B cell (primary cell): ENCODE results near the gene WASHC3. TPM values are rescaled to one million over a fixed set of nuclear protein-coding genes. Genes with fewer than 3 reads are reported as not detected.
A peak's percentile ranks its signal among the peaks of the same experiment; 100 is the strongest.

Experiments used
- ATAC-seq: fragments of 200-7000 bp; cut with Tn5 transposase; one replicate; pipeline ENCODE4 v1.10.0; 2021; ENCODE audit warnings: low read depth, mild to moderate bottlenecking, moderate number of reproducible peaks, moderate library complexity
- CTCF ChIA-PET: fragments of 350-600 bp; sonication (Branson Sonifier 250); formaldehyde crosslinking; loops from one replicate; lab custom pipeline; 2021; ENCODE audit warnings: antibody characterized with exemption, inconsistent platforms; lab: Charles Lee
- POLR2A ChIA-PET: fragments of 350-600 bp; sonication (Branson Sonifier 250); formaldehyde crosslinking; loops from one replicate; lab custom pipeline; 2021; ENCODE audit warnings: antibody characterized with exemption; lab: Charles Lee
- DNase-seq: peaks from one replicate; pipeline ENCODE4 v3.0.0; 2013
- H2AFZ ChIP-seq: 2 replicates; pipeline ENCODE4 v1.6.1; 2012; ENCODE audit warnings: mild to moderate bottlenecking, low read depth, low read length; ENCODE audit not compliant: insufficient read depth, poor library complexity, severe bottlenecking
- H3K27ac ChIP-seq, 2 donors: 1 replicate in 1 of 2; 2 replicates in 1 of 2; pipeline ENCODE4 v1.5.1; 2012 to 2013; ENCODE audit warnings: low read length in 2 of 2, mild to moderate bottlenecking in 2 of 2, moderate library complexity in 1 of 2
- H3K27me3 ChIP-seq, 4 experiments: fragments of 200-600 bp in 1 of 4; sonication (generic) in 1 of 4; replicated peaks in 1 of 4; 1 replicate in 2 of 4; 2 replicates in 2 of 4; pipeline versions ENCODE4 v1.6.1 to v1.7.0; 2013 to 2016; ENCODE audit warnings: low read length in 3 of 4, mild to moderate bottlenecking in 2 of 4, mixed read lengths in 1 of 4, moderate library complexity in 1 of 4; ENCODE audit not compliant: insufficient read depth in 4 of 4, control insufficient read depth in 3 of 4; ENCODE audit errors: control extremely low read depth in 1 of 4
- H3K36me3 ChIP-seq, 2 experiments: replicated peaks in 1 of 2; 1 replicate in 1 of 2; 2 replicates in 1 of 2; pipeline versions ENCODE4 v1.6.1 to v1.7.1; 2013; ENCODE audit warnings: low read length in 1 of 2; ENCODE audit not compliant: insufficient read depth in 2 of 2, control insufficient read depth in 1 of 2; ENCODE audit errors: control extremely low read depth in 1 of 2, extremely low read depth in 1 of 2
- H3K4me1 ChIP-seq, 2 donors: fragments of 200-600 bp in 1 of 2; sonication (generic) in 1 of 2; 1 replicate in 1 of 2; 2 replicates in 1 of 2; pipeline versions ENCODE4 v1.5.1 to v1.6.1; 2013 to 2017; ENCODE audit warnings: low read length in 2 of 2; ENCODE audit not compliant: control insufficient read depth in 2 of 2, insufficient read depth in 2 of 2
- H3K4me2 ChIP-seq: replicated peaks from 2 replicates; pipeline ENCODE3; 2012; ENCODE audit warnings: mild to moderate bottlenecking, low read depth, low read length; ENCODE audit not compliant: poor library complexity, severe bottlenecking
- H3K4me3 ChIP-seq, 5 experiments: fragments of 200-600 bp in 1 of 5; sonication (generic) in 1 of 5; 1 replicate in 3 of 5; 2 replicates in 2 of 5; pipeline versions ENCODE4 v1.5.1 to v1.7.0; 2011 to 2016; ENCODE audit warnings: low read length in 4 of 5, mild to moderate bottlenecking in 4 of 5, low read depth in 2 of 5, control low read depth in 1 of 5, moderate library complexity in 1 of 5; ENCODE audit not compliant: insufficient read depth in 1 of 5; ENCODE audit errors: control extremely low read depth in 1 of 5, extremely low read depth in 1 of 5
- H3K79me2 ChIP-seq: fragments of 200-600 bp; sonication (generic); one replicate; pipeline ENCODE4 v1.6.0; 2016; ENCODE audit warnings: low read length; ENCODE audit not compliant: control insufficient read depth, insufficient read depth
- H3K9ac ChIP-seq: fragments of 200-600 bp; sonication (generic); 2 replicates; pipeline ENCODE4 v1.6.1; 2017; ENCODE audit warnings: mild to moderate bottlenecking, low read length, moderate library complexity
- H3K9me3 ChIP-seq, 3 donors: one replicate each; pipeline versions ENCODE4 v1.6.1 to v1.7.1; 2013; ENCODE audit warnings: low read length in 2 of 3; ENCODE audit not compliant: control insufficient read depth in 2 of 3, insufficient read depth in 1 of 3; ENCODE audit errors: control extremely low read depth in 1 of 3
- H4K20me1 ChIP-seq: 2 replicates; pipeline ENCODE4 v1.6.0; 2012; ENCODE audit warnings: mild to moderate bottlenecking, low read length; ENCODE audit not compliant: insufficient read depth, control insufficient read depth, poor library complexity, severe bottlenecking
- H3K27ac Mint-ChIP-seq: one replicate; pipeline ENCODE4 v1.8.0; 2021; ENCODE audit warnings: mixed read lengths
- H3K27me3 Mint-ChIP-seq: one replicate; pipeline ENCODE4 v1.8.0; 2021; ENCODE audit warnings: mixed read lengths
- H3K4me1 Mint-ChIP-seq: one replicate; pipeline ENCODE4 v1.8.0; 2021; ENCODE audit warnings: mixed read lengths
- H3K4me3 Mint-ChIP-seq: one replicate; pipeline ENCODE4 v1.8.0; 2021; ENCODE audit warnings: mixed read lengths
- H3K9me3 Mint-ChIP-seq: one replicate; pipeline ENCODE4 v1.8.0; 2022; ENCODE audit warnings: mixed read lengths; ENCODE audit not compliant: insufficient read depth
- EZH2 ChIP-seq: IDR thresholded peaks from 2 replicates; pipeline ENCODE4 v1.6.1; 2012; ENCODE audit warnings: borderline replicate concordance, low read depth, mild to moderate bottlenecking, moderate library complexity, low read length; ENCODE audit not compliant: insufficient read depth, poor library complexity, severe bottlenecking
- WGBS: methylation state at CpG from one replicate; pipeline ENCODE4 v1.1.5; 2013; ENCODE audit warnings: missing lambda C conversion rate; ENCODE audit not compliant: insufficient coverage; 5-methylcytosine and 5-hydroxymethylcytosine counted together
- intact Hi-C: fragments of 100-400 bp; cut with micrococcal nuclease; formaldehyde crosslinking; loops from one replicate; pipeline ENCODE4 v1.10.0; 2022
- polyA plus RNA-seq: library from polyadenylated mRNA; depleted of rRNA; stranded (reverse); fragments of >200 nt; gene quantifications from 2 replicates; pipeline ENCODE4 v1.2.3, GENCODE V29; 2012
- total RNA-seq, 2 donors: library from RNA; stranded (reverse); fragments of 120-200 nt in 1 of 2; gene quantifications; 1 replicate in 1 of 2; 2 replicates in 1 of 2; pipeline versions ENCODE4 v1.2.3 to v1.2.4, GENCODE V29; 2013 to 2022
- TF ChIP-seq, protein P1 (sequence below): fragments of 200-600 bp; IDR thresholded peaks from one replicate; pipeline ENCODE4 v1.8.0; 2022; ENCODE audit warnings: antibody characterized with exemption, mild to moderate bottlenecking

WASHC3 gene
- total and polyA plus RNA-seq, 2 donors (not counting 1 experiment from before 2014, with no cell fraction given): 52.8 to 68.0 TPM

DNA sequence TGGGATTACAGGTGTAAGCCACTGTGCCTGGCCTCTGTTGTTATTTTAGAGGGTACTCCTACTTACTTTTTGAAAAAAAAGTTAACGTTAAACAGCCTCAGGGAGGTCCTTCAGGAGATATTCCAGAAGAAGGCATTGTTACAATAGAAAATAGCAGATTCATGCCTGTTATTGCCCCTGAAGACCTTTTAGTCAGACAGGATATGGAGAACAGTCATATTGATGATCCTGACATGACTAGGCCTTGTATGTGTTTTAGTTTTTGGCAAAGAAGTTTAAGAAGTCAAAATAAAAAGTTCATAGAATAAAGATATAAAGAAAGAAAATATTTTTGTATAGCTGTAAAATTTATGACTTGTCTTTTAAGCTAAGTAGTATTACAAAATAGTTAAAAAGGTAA, 45.3 kb downstream of the WASHC3 start:
- intact Hi-C loops: no loop called here
- no peak for ATAC-seq
- Histone ChIP-seq H3K36me3 (peaks cover 9 to 29% of the 10 kb centered on the region in 2 experiments), H3K9ac (no peak overlapping the region), H4K20me1 (no peaks in the 10 kb centered on the region), H2AFZ (no peak overlapping the region), H3K27ac (no peak overlapping the region), H3K79me2 (no peaks in the 10 kb centered on the region), H3K27me3 (no peaks in the 10 kb centered on the region), H3K9me3 (peaks cover 0 to 3% (median 2%) of the 10 kb centered on the region in 3 donors), H3K4me3 (no peak overlapping the region), H3K4me2 (no peak overlapping the region), H3K4me1 (peaks cover under 1% of the 10 kb centered on the region in 2 donors)
- DNase-seq: no peak
- Mint-ChIP-seq H3K9me3 (no peaks in the 10 kb centered on the region), H3K27me3 (no peaks in the 10 kb centered on the region), H3K27ac (no peak overlapping the region), H3K4me1 (peaks cover 5% of the 10 kb centered on the region), H3K4me3 (no peak overlapping the region)
- ChIA-PET POLR2A (no interaction called here), CTCF (interaction anchor here (0.7 kb wide), 1 partner anchor 52 kb away, joined by 4 read pairs; no protein-coding TSS in a partner anchor)
- TF ChIP-seq EZH2: no peak
- TF ChIP-seq, protein P1, sequence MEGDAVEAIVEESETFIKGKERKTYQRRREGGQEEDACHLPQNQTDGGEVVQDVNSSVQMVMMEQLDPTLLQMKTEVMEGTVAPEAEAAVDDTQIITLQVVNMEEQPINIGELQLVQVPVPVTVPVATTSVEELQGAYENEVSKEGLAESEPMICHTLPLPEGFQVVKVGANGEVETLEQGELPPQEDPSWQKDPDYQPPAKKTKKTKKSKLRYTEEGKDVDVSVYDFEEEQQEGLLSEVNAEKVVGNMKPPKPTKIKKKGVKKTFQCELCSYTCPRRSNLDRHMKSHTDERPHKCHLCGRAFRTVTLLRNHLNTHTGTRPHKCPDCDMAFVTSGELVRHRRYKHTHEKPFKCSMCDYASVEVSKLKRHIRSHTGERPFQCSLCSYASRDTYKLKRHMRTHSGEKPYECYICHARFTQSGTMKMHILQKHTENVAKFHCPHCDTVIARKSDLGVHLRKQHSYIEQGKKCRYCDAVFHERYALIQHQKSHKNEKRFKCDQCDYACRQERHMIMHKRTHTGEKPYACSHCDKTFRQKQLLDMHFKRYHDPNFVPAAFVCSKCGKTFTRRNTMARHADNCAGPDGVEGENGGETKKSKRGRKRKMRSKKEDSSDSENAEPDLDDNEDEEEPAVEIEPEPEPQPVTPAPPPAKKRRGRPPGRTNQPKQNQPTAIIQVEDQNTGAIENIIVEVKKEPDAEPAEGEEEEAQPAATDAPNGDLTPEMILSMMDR: no peak
- WGBS: 60% methylated on average over 1 of the region's 1 CpG

DNA sequence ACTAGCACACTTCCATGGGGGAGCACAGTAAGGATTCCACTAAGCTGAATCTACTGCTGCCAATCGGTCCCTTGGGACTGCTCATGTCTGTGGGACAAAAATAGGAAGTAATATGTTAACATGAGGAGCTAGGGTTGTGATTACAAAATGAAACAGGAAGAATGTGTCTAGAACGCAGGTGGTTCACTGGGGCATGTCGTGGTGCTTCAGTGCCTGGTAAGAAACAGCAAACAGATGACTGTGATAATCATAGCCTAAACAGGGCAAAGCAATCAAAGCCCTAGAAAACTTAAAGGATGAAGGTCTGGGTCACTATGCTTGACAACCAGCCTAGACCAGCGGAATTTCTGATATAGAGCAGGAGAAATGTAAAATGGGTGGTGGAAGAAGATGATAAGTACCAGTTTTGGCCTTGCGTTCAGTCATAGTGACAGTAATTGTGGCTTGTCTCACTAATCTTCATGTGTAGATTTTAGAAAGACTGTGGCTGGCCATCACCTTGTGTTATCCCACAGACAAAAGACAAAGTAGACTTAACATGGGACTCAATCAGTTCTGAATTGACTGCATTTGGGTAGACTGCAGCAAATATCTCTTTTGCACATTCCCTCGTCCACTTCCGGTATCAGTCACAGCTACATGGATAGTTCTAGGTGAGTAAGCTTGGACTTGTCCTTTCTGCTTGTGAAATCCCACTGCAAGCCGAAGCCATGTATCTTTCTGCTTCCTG, 51.4 kb downstream of the WASHC3 start:
- ChIA-PET CTCF (interaction anchor here (1.6 kb wide), 1 partner anchor 70 kb away, joined by 8 read pairs; no protein-coding TSS in a partner anchor), POLR2A (interaction anchor here (0.6 to 1.2 kb wide), 4 partner anchors 51 to 686 kb away, joined by 3 to 4 read pairs (median 4); partner anchors contain the start of gene WASHC3)
- Histone ChIP-seq H3K4me3 (peak overlapping the region in 3 of 5 experiments; percentile 16 to 43 (median 20)), H3K4me2 (peak overlapping the region; percentile 69), H3K36me3 (peaks cover 0 to 5% of the 10 kb centered on the region in 2 experiments), H3K9me3 (no peaks in the 10 kb centered on the region), H3K27ac (peak overlapping the region; percentile 55 to 79), H4K20me1 (no peaks in the 10 kb centered on the region), H3K27me3 (no peaks in the 10 kb centered on the region), H3K9ac (peak overlapping the region; percentile 48), H3K4me1 (peaks cover 20 to 22% of the 10 kb centered on the region in 2 donors), H2AFZ (peak overlapping the region; percentile 57), H3K79me2 (no peaks in the 10 kb centered on the region)
- TF ChIP-seq, protein P1: no peak
- no peak for TF ChIP-seq EZH2
- H3K27me3 Mint-ChIP-seq: no peaks in the 10 kb centered on the region
- H3K27ac Mint-ChIP-seq: peak overlapping the region; percentile 91
- DNase-seq (peak; percentile 90), ATAC-seq (peak; percentile 97)
- WGBS: 37% methylated on average over 4 of the region's 8 CpGs
- no peaks in the 10 kb centered on the region for H3K9me3 Mint-ChIP-seq
- intact Hi-C loops: loop anchor here (1.0 to 2.0 kb wide), 6 partner anchors 52 to 133 kb away; partner anchors contain the start of genes DRAM1, NUP37 and PARPBP
- H3K4me3 Mint-ChIP-seq: peak overlapping the region; percentile 73
- H3K4me1 Mint-ChIP-seq: peaks cover 35% of the 10 kb centered on the region
